Measurements from ENCODE around the gene STX18.
"Not testable (repeated sequence)": the region's sequence is repeated elsewhere in the genome, so short reads cannot be mapped to it uniquely, and the experiment has no call there.

Gene STX18

GRCh38 chr4:4509521-4509920 lies 32.3 kb downstream of the STX18 start:
- no peak for TF ChIP-seq ZNF274 (IDR thresholded peaks at IDR 0.05; ENCODE audit: low read depth, low read length)
- TF ChIP-seq SUZ12 (IDR thresholded peaks at IDR 0.05; ENCODE audit: extremely low read depth, insufficient read depth, insufficient read length): no peak
- TF ChIP-seq YY1 (IDR thresholded peaks at IDR 0.05; ENCODE audit: insufficient read depth, insufficient read length): no peak
- DNase-seq (ENCODE audit: low read depth, low spot score): no peak
- no peaks in the 10 kb centered on the region for H3K4me1 ChIP-seq (ENCODE audit: insufficient read depth, insufficient read length)

DNA sequence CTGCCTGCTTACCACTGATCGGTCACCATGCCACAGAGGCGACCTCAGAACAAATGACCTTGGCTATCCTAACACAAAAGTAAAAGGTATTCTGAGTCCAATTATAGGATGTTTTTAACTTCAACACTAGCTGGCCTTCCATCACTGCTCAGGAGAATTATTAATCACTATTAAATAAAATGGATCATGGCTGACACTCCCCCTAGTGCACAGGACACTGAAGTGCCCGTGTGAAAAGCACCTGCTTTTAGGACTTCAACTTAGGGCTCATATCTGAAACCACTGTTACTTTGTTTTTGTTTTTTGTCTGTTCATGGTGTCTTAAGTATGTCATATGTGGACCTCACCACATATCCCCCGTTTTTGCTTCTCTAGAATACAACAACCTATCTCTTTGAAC lies 33.9 kb downstream of the STX18 start:
- no peak for DNase-seq (ENCODE audit: low read depth, low spot score)
- no peaks in the 10 kb centered on the region for H3K9me3 ChIP-seq (ENCODE audit: insufficient read depth, low read length)

More at GRCh38 chr4:4509521-4509920, 32.3 kb downstream of the STX18 start:
- H3K9me3 ChIP-seq (ENCODE audit: insufficient read depth, low read length): no peaks in the 10 kb centered on the region
- no peaks in the 10 kb centered on the region for H3K27me3 ChIP-seq (ENCODE audit: insufficient read depth, insufficient read length)
- no peak overlapping the region for H3K9ac ChIP-seq (ENCODE audit: insufficient read length, low read depth)
- H3K4me3 ChIP-seq (ENCODE audit: insufficient read length, low read depth): no peak overlapping the region
- H3K36me3 ChIP-seq (ENCODE audit: insufficient read depth, insufficient read length, low read length): no peaks in the 10 kb centered on the region

DNA sequence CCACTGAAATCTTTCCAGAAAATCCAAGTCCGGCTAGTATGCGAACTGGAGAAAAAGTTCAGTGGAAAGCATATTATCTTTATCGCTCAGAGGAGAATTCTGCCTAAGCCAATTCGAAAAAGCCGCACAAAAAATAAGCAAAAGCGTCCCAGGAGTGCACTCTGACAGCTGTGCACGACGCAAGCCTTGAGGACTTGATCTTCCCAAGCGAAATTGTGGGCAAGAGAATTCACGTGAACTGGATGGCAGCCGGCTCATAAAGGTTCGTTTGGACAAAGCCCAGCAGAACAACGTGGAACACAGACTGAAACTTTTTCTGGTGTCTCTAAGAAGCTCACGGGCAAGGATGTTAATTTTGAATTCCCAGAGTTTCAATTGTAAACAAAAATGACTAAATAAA lies 34.4 kb downstream of the STX18 start:
- no peaks in the 10 kb centered on the region for H3K27me3 ChIP-seq (ENCODE audit: insufficient read depth, insufficient read length)
- no peaks in the 10 kb centered on the region for H3K4me1 ChIP-seq (ENCODE audit: insufficient read depth, insufficient read length)
- no peaks in the 10 kb centered on the region for H3K9me3 ChIP-seq (ENCODE audit: insufficient read depth, low read length)
- no peak for TF ChIP-seq YY1 (IDR thresholded peaks at IDR 0.05; ENCODE audit: insufficient read depth, insufficient read length)
- TF ChIP-seq ZNF274 (IDR thresholded peaks at IDR 0.05; ENCODE audit: low read depth, low read length): no peak
- TF ChIP-seq SUZ12 (IDR thresholded peaks at IDR 0.05; ENCODE audit: extremely low read depth, insufficient read depth, insufficient read length): no peak
- no peak for DNase-seq (ENCODE audit: low read depth, low spot score)
- no peaks in the 10 kb centered on the region for H3K36me3 ChIP-seq (ENCODE audit: insufficient read depth, insufficient read length, low read length)
- H3K4me3 ChIP-seq (ENCODE audit: insufficient read length, low read depth): no peak overlapping the region
- H3K9ac ChIP-seq (ENCODE audit: insufficient read length, low read depth): no peak overlapping the region

More for the DNA sequence above, 33.9 kb downstream of the STX18 start:
- Histone ChIP-seq H3K4me1 (ENCODE audit: insufficient read depth, insufficient read length) (no peaks in the 10 kb centered on the region), H3K9ac (ENCODE audit: insufficient read length, low read depth) (no peak overlapping the region), H3K27me3 (ENCODE audit: insufficient read depth, insufficient read length) (no peaks in the 10 kb centered on the region), H3K36me3 (ENCODE audit: insufficient read depth, insufficient read length, low read length) (no peaks in the 10 kb centered on the region), H3K4me3 (ENCODE audit: insufficient read length, low read depth) (no peak overlapping the region)
- TF ChIP-seq SUZ12 (IDR thresholded peaks at IDR 0.05; ENCODE audit: extremely low read depth, insufficient read depth, insufficient read length): no peak
- TF ChIP-seq ZNF274 (IDR thresholded peaks at IDR 0.05; ENCODE audit: low read depth, low read length): no peak
- TF ChIP-seq YY1 (IDR thresholded peaks at IDR 0.05; ENCODE audit: insufficient read depth, insufficient read length): no peak

- no peak overlapping the region for H3K9ac ChIP-seq (ENCODE audit: insufficient read length, low read depth)
- H3K27me3 ChIP-seq (ENCODE audit: insufficient read depth, insufficient read length): no peaks in the 10 kb centered on the region
- no peaks in the 10 kb centered on the region for H3K9me3 ChIP-seq (ENCODE audit: insufficient read depth, low read length)
- H3K36me3 ChIP-seq (ENCODE audit: insufficient read depth, insufficient read length, low read length): no peaks in the 10 kb centered on the region
- no peak for DNase-seq (ENCODE audit: low read depth, low spot score)
- H3K4me3 ChIP-seq (ENCODE audit: insufficient read length, low read depth): no peak overlapping the region
- no peak for TF ChIP-seq SUZ12 (IDR thresholded peaks at IDR 0.05; ENCODE audit: extremely low read depth, insufficient read depth, insufficient read length)
- TF ChIP-seq ZNF274 (IDR thresholded peaks at IDR 0.05; ENCODE audit: low read depth, low read length): no peak
- TF ChIP-seq YY1 (IDR thresholded peaks at IDR 0.05; ENCODE audit: insufficient read depth, insufficient read length): no peak
- no peaks in the 10 kb centered on the region for H3K4me1 ChIP-seq (ENCODE audit: insufficient read depth, insufficient read length)
These were observed 34.9 kb downstream of the STX18 start for GRCh38 chr4:4506961-4507360.

- not testable (repeated sequence) for H3K4me3 ChIP-seq (ENCODE audit: insufficient read length, low read depth); H3K27me3 ChIP-seq (ENCODE audit: insufficient read depth, insufficient read length); H3K9me3 ChIP-seq (ENCODE audit: insufficient read depth, low read length); H3K36me3 ChIP-seq (ENCODE audit: insufficient read depth, insufficient read length, low read length); H3K9ac ChIP-seq (ENCODE audit: insufficient read length, low read depth); H3K4me1 ChIP-seq (ENCODE audit: insufficient read depth, insufficient read length); DNase-seq (ENCODE audit: low read depth, low spot score)
These were observed 36.6 kb downstream of the STX18 start for GRCh38 chr4:4505211-4505610.

DNA sequence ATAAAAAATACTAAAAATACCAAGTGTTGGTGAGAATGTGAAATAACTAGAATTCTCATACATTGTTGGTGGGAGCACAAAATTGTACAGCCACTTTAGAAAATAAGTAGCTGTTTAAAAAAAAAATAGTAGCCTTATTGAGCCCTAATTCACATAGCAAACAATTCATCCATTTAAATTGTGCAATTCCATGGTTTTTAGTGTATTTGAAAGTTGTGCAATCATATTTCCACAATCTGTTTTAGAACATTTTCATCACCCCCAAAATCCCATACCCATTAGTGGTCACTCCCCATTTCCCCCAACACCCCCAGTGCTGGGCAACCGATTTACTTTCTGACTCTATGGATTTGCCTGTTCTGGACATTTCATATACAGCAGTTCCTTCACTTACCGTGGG lies 37.1 kb downstream of the STX18 start:
- no peak overlapping the region for H3K9ac ChIP-seq (ENCODE audit: insufficient read length, low read depth)
- H3K4me3 ChIP-seq (ENCODE audit: insufficient read length, low read depth): no peak overlapping the region
- H3K27me3 ChIP-seq (ENCODE audit: insufficient read depth, insufficient read length): no peaks in the 10 kb centered on the region
- no peaks in the 10 kb centered on the region for H3K4me1 ChIP-seq (ENCODE audit: insufficient read depth, insufficient read length)
- no peaks in the 10 kb centered on the region for H3K9me3 ChIP-seq (ENCODE audit: insufficient read depth, low read length)
- no peak for DNase-seq (ENCODE audit: low read depth, low spot score)
- TF ChIP-seq YY1 (IDR thresholded peaks at IDR 0.05; ENCODE audit: insufficient read depth, insufficient read length) (no peak), SUZ12 (IDR thresholded peaks at IDR 0.05; ENCODE audit: extremely low read depth, insufficient read depth, insufficient read length) (no peak), ZNF274 (IDR thresholded peaks at IDR 0.05; ENCODE audit: low read depth, low read length) (no peak)
- no peaks in the 10 kb centered on the region for H3K36me3 ChIP-seq (ENCODE audit: insufficient read depth, insufficient read length, low read length)

- TF ChIP-seq SUZ12 (IDR thresholded peaks at IDR 0.05; ENCODE audit: extremely low read depth, insufficient read depth, insufficient read length) (no peak), ZNF274 (IDR thresholded peaks at IDR 0.05; ENCODE audit: low read depth, low read length) (no peak), YY1 (IDR thresholded peaks at IDR 0.05; ENCODE audit: insufficient read depth, insufficient read length) (no peak)
- no peaks in the 10 kb centered on the region for H3K27me3 ChIP-seq (ENCODE audit: insufficient read depth, insufficient read length)
- no peak for DNase-seq (ENCODE audit: low read depth, low spot score)
- no peaks in the 10 kb centered on the region for H3K36me3 ChIP-seq (ENCODE audit: insufficient read depth, insufficient read length, low read length)
- no peak overlapping the region for H3K4me3 ChIP-seq (ENCODE audit: insufficient read length, low read depth)
- H3K9me3 ChIP-seq (ENCODE audit: insufficient read depth, low read length): no peaks in the 10 kb centered on the region
- H3K4me1 ChIP-seq (ENCODE audit: insufficient read depth, insufficient read length): no peaks in the 10 kb centered on the region
- H3K9ac ChIP-seq (ENCODE audit: insufficient read length, low read depth): no peak overlapping the region
These were observed 39.0 kb downstream of the STX18 start for GRCh38 chr4:4502694-4503311.

Measured in NT2/D1 (cell line).